Cerebellar cortex (tissue), 1 donor: ENCODE data around the gene TAS1R1.

Experiments used
- DNase-seq: peaks from one replicate; pipeline ENCODE4 v3.0.0-alpha.2; 2015; ENCODE audit warnings: low spot score

The TAS1R1 gene

DNA sequence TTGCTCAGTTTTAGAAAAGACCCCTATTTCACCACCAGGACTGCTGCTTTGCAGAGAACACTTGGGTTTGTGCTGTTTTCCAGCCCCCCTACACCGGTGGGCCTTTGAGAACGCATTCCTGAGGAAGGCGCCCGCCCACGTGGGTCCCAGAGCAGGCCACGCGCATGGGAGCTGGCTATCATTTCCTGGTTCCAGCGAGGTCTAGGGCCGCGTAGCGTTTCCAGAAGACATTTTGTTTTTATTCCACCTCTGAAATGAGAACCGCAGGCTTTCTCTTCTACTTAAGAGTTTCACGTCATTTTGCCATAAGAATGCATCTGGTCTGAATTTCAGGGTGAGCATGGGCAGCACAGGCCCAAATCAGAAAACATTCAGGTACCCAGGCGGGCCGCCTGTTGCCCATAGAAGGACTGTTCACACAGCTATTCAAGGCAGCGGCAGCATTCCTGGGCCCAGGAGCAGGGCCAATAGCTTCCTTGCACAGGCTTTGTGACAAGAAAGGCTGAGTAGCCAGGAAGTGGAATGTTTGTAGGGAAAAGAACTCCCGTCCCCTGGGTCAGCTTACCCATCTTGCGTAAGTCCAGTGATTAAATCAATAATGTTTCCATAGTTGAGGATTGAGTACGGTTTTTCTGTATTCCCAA lies 48.9 kb downstream of the TAS1R1 start:
- peak; percentile 73 for DNase-seq

DNA sequence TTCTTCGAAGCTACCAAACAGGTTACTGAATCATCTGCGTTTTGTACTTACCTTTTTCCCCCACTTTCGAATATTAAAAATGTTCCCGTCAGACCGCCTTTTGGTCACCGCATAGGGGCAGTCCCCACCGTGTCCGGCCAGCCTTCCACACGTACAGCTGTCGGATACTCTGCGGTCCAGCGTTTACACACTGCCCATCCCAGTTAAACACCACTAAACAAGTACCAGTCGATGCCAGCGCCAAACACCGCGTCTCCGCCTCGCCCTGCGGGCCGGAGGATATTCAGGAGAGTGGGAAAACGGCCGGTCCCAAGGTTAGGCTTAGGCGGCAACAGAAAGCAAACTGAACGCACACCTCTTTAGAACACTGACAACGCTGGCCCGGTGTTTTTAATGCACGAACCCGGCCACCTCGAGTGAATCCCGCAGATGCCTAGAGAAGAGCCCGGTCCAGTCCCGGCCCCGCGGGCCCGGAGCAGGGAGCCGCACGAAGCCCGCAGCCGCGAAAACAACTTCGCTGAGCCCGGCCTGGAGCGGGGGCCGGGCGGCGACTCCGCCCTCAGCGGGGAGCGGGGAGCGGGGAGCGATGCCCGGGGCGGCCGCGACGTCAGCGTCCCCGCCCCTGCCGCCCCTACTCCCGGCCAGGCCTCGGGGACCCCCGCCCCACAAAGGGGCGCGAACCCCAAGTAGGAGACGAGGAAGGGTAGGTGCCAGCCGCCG lies 57.7 kb downstream of the TAS1R1 start:
- DNase-seq = peak; percentile 60

DNA sequence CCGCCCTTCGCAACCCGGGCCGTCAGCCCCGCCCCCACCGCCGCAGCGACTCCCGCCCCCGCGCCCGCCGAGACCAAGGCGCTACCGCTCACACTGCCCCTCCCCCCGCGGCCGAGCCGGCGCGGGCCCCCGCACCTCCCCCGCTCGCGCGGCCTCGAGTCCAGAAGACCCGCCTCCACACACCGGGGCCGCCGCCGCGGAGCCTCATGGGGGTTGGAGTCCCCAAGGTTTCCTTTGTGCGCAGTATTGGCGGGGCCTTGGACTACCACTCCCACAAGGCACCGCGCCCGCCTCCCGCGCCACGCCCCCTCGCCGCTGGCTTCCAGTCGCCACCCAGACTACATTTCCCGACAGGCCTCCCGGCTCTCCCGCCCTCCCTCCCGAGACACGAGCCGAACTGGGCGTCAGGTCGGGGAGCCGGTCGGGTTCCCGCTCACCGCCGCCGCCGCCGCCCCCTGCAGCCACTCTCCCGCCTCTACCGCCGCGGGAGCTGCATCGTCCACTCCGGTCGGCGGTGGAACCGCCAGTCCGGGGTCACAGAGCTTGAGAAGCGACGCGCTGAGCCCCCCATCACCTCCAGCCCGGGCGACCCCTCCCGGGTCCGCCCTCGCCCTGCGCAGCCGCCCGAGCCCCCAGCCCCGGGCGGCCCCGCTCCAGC lies 58.4 kb downstream of the TAS1R1 start, which contains the start of gene PHF13:
PHF13 (plus strand) TSS at position 371 of the 658 bp plus-strand sequence. CDS start 336 bp downstream, outside the sequence.
- peak; percentile 98 for DNase-seq

DNA sequence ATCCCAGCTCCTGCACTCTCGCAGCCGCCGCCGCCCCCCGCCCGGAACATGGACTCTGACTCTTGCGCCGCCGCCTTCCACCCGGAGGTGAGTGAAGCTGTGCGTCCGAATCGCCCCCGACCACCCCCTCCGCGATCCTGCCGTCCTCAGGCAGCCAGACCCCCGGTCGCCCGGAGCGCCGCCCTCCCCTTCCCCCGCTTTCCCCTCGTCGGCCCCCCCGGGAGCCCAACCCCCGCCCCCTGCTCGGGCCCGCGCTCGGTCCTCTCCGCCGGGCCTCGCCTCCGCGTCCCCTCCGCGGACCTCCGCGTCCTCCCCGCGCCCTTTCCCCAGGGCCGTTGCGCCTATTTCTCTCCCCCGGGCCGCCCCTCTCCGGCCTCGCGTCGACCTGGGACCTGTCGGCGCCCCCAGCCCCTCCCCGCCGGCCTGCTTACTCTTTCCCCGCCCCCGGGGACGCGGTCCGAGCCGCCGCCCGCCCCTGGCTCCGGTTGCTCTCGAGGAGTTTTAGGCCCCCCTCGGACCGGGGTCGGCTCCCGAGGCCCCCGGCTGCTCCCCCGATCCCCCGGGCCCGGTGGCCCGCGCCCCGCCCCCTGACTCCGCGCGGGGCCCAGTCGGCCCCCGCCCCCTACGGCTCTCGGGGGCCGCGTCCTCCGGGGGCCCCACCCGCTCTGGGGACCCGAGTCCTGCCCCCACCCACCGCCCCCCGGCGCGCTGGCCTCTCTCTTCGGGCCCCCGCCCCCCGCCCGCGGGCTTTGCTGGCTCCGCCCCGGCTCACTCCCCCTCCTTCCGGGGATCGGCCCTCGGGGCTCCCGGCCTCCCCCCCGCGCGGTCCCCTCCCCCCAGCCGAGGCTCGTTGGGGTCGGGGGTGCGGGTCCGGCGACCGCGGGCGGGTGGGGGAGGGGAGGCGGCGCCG lies 59.2 kb downstream of the TAS1R1 start:
- DNase-seq = no peak

DNA sequence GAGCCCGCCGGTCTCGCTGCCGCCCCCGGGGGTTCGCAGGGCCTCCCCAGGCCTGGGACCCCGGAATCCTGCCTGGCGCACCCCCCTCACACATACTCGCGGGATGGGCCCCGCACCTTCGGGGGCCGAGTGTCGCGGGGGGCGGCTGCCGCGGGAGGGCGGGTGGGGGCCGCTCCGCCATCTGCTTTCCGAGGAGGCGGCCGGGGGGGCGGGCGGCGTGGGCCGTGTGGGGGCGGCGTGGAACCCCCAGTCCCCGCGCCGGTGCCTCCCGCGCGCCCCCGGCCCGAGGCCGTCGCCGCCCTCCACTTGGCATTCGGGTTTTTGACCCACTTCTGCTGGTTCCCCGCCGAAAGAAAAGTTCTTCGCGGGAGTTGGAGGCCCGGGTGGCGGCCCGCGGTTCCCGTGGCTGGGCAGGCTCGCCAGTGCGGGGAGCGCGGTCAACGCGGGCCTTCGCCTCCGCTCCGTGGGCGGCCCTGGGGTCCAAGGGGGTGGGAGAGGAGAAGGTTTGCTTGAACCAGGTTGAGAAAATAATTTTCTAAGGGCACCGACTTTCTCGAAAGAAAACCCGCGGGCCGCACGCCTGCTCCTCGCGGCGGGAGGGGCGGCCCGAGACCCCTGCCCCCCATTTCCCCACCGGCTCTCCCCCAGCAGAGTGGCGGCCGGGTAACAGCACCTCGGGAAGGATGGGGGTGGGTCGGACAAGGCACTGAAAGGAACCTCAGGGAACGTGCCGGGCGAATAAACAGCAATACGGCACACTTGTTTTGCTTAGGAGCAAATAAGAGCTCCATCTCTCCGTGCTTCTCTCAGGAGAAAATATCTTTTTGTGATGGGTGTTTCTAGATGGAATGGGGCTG lies 60.0 kb downstream of the TAS1R1 start:
- DNase-seq = no peak

DNA sequence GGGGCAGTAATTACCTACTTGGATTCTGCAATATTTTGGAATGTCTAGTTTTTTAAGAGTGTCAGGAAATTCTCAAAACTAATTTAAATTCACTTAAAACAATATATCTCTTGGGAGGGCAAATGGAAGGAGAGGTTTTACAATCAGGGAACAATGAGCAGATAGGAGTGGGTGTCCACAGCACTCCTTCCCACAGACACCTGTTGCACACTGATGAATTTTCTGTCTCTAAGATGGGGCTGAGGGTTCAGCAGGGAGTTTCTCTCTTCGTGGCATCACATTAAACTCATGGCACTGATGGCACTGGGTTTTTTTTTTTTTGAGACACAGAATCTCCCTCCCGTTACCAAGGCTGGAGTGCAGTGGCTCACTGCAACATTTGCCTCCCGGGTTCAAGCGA lies 63.9 kb downstream of the TAS1R1 start:
- DNase-seq = no peak

DNA sequence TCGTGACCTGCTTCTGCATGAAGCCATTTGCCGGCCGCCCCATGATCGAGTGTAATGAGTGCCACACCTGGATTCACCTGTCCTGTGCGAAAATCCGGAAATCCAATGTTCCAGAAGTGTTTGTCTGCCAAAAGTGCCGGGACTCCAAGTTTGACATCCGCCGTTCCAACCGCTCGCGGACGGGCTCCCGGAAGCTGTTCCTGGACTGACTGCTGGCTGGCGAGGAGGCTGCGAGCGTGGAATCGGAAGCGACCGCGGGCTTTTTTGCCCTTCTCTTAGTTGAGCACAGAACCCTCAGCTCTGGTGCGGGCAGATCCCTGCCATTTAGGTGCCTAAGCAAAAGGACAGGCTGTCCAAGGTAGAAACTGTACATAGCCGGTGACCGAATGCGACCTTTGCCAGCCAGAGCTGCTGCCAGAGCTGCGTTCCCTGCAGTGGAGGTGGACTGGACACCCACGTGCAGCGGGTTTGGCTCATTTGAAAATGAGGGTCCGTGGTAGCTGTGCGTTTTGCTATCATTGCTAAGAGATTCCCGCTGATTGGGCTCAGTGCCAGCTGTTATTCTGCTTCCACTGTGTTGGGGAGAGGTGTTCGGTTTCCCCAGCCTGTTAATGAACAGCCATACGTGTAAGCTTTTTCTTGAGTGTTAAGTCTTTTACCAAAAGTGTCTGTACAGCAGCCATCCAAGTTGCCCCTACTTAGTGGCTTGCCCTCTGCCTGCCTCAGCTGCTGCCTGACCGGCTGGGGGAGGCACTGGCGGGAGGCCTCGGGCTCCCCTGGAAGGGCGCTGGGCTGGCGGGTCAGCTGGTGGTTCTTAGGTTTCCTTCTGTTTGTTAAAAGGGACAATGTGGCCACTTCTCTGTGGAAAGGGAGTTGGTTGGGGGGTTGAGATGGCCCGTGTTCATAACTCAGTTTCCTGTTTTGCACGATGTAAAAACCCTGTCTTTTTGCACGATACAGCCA lies 66.6 kb downstream of the TAS1R1 start:
- no peak for DNase-seq

DNA sequence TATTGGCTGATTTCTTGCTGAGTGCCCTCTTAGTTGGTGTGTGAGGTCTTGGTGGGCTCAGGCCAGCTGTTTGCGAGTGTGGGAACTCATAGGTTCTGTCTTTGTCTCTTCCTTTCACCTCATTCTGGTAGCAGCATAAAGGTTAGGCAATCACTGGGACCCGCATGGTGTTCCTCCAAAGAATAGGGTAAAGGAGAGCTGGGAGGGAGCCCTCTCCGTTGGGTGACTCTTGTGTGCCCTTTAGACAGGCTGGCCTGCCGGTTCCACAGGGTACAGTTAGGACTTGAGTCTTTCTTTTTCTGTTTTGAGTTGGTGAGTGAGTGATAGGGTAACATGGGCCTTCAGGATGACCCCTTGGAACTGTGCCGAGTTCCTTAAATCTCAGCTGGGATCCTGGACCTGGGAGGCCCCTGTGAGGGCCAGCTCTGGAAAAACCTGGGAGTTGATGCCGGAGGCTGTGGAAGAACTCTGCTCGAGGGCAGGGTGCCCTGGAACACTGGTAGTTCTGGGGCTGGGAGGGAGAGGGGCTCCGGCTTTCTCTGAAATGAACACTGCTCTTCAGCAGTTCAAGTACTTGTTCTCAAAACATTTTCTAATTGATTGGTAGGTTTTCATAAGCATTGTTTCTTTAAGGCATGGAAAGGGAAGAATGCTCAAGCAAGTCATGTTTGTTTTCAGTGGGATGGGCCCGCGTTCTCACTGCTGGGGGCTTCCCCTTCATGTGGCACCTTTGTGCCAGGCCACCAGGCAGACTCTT lies 67.5 kb downstream of the TAS1R1 start:
- DNase-seq = no peak

DNA sequence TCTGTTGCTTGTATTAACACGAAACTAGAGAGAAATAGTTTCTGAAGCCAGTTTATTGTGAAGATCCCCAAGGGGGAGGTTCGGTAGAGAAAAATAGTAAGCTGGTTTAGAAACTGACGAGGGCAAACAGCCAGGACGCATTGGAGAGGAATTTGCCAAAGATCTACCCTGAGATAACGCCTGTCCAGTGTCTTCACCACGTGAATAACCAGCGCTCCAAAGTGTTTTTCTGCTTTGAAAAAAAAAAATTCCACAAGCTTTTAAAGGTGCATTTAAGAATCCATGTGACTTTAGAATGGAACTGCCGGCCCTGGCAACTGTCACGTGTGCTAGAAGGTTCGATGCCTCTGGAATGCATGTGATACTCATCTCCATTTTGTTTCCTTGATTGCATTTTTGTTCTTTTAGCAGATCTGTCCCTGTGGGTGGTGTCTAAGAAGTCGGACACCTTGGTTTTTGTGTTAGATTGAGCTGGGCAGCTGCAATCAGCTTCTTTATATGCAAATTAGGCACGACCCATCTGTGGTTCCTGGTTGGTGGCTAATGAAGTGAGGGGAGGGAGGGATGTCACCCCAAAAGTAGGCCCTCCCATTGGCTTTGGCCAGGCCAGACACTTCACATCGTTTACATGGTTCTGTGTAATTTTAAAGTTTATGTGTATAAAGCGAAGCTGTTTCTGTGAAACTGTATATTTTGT lies 68.3 kb downstream of the TAS1R1 start:
- DNase-seq = no peak

DNA sequence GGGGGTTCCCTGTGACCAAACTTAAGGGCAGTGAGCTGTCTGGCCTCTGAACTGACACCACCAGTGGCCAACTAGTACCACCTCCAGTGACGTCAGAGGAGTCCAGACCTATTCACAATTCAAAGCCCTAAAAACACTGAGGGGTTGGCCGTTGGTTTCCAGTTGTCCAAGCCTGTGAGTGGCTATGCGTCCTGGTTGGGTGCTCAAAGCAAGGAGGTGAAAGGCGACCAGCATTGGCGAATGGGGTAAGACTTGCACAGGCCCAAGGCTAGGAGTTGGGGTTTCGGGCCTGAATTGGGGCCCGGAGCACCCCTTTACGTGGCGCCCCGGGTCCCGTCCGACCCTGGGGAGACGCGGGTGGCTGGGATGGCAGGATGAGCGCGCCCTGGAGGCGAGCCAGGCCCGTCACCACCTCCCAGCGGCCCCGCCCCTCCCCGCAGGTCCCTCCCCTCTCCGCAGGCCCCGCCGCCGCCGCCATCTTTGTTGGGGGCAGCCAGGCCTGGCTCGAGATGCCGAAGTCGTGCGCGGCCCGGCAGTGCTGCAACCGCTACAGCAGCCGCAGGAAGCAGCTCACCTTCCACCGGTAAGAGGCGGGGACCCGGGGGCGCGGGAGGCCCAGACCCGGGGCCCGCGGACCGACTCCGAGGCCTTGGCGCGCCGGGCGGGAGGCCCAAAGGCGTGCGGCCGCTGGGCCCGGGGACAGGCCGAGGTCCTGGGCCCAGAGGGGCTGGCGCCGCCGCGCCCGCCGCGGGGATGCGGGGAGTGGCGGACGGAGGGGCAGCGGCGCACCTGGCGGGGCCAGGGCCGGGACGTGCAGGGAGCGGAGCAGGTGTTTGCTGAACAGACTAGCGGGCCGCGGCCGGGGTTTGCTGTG lies 69.8 kb downstream of the TAS1R1 start, which contains the start of gene THAP3:
THAP3 (plus strand) TSS at position 159 of the 874 bp plus-strand sequence; CDS start at position 510, 351 bp downstream.
- DNase-seq = peak; percentile 98

DNA sequence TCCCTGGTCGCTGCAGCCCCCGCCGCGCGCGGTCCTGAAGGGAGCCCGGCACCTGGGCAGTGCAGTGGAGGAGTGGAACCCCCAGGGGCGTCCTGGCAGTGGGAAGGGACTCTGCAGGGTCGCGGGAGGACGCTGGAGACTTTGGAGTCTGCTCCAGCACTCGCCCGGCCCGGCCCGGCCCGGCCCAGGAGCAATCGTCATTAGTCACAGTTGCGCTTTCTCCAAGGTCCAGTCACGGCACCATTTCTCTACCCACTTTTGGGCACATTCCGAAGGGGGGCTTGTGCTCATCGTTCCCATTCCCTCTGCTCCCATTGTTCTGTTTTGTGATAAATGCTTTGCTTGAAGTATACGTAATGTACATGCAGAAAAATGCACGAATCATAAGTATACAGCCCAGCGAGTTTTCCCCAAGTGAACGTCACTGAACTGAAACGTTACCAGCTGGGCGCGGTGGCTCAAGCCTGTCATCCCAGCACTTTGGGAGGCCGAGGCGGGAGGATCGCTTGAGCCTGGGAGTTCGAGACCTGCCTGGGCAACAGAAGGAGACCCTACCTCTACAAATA lies 70.6 kb downstream of the TAS1R1 start:
- no peak for DNase-seq

DNA sequence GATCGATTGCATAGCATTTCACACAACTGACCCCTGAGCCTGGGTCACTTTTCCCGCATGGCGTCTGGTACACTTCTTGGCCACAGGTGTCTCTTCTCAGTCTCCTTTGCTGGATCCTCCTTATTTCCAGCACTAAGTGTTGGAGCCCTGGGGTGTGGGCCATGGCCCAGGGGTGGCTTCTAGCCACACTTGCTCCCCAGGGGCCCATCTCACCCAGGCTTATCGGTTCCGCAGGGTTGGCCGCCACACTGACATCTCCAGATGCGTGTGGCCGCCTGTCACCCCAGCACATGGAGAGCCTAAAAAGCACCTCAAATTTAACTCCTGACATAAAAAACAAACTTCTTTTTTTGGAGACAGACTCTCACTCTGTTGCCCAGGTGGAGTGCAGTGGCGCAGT lies 71.9 kb downstream of the TAS1R1 start:
- DNase-seq = no peak

DNA sequence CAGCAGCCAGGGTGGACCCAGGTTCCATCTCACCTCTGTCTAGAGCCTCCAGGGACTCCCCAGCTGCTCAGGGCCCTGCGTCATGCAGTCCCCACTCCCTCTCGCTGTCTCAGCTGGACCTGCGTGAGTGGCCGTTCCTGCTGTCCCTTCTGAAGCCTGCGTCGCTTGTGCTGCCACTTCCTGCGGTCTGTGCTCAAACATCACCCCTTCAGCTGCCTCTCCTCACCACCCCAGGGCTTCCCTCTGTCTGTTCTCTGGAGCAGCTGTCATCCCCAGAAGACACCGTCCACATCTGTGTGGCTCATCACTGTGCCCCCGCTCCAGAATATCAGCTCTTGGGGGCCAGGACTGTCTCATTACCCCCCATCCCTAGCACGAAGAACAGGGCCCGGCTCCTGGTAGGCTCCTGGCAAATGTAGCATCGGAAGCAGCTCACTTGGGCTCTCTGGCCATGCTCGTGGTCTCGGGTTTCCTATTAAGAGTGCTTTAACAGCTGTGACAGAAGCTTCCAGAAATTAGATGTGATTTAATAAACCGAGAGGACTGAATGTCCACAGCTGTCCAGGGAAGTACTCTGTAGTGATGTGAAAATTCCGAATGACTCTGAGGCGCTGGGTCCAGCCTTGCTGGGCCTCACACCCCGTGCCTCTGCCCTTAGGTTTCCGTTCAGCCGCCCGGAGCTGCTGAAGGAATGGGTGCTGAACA lies 72.9 kb downstream of the TAS1R1 start:
- no peak for DNase-seq

DNA sequence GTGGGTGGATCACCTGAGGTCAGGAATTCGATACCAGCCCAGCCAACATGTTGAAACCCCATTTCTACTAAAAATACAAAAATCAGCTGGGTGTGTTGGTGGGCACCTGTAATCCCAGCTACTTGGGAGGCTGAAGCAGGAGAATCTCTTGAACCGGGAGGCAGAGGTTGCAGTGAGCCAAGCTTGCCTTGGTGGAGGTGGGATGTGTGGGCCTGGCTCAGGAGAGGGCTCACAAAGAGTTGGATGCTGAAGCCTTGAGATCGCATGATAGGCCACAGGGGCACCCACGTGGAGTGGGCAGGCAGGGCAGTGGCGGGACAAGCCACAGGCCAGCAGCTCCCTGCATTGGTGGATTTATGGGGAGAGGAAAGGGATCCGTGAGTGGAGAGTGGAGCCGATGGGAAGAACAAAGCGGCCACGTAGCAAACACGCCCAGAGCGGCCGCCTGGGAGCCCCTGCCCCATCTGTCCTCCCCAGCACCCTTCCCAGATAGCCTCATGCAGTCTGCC lies 73.9 kb downstream of the TAS1R1 start:
- DNase-seq = no peak
